ENCODE results near the gene MACIR.
"Not testable (repeated sequence)": the region's sequence is repeated elsewhere in the genome, so short reads cannot be mapped to it uniquely, and the experiment has no call there.

Gene MACIR, protein sequence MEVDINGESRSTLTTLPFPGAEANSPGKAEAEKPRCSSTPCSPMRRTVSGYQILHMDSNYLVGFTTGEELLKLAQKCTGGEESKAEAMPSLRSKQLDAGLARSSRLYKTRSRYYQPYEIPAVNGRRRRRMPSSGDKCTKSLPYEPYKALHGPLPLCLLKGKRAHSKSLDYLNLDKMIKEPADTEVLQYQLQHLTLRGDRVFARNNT

DNA sequence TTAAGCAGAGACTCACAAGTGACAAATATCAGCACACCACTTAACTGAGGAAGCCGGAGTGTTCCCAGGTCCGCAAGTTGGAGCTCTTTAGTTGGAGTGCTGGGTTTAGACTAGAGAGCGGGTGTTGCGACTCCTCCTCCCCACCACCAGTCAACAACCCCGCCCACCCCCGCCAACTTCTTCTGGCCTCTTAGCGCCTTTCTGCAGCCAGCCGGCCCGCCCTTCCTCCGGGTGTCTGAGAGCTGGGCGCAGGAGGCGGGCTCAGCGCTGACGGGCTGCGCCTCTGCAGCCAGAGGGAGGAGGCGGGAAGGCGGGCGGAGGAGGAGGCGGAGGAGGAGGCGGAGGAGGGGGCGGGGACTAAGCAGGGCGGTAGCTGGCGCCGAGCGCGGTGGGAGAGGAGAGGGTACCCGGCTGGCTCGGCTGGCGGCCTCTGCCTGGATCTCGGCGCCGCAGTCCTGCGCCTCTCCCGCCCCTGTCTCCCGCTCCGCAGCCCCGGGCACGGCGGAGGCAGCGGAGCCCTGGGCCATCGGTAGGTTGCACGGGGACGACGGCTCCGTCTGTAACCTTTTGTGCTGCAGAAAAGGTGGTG is at the start of gene MACIR:
MACIR (plus strand) TSS at position 396 of the 589 bp plus-strand sequence. CDS start 17,157 bp downstream, outside the sequence.
- DNase-seq: peak; percentile 83

DNA sequence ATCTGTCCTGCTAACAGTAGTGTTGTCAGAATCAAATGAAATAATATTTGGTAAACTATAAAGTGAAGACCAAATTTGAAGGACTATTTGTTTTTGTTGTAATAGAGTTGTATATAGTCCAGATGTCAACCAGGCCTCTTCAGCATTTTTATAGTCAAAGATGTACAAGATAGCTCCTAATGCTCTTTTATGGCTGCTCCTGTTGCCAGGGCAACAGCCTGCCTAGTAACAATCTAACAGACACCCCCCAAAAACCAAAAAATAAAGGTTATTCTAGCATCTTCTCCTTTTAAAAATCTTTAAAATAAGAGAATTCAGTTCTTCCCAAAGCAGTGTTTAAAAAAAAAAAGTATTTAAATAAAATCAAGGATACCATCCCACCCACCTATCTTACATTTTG is 49.5 kb upstream of the MACIR start:
- DNase-seq: no peak

DNA sequence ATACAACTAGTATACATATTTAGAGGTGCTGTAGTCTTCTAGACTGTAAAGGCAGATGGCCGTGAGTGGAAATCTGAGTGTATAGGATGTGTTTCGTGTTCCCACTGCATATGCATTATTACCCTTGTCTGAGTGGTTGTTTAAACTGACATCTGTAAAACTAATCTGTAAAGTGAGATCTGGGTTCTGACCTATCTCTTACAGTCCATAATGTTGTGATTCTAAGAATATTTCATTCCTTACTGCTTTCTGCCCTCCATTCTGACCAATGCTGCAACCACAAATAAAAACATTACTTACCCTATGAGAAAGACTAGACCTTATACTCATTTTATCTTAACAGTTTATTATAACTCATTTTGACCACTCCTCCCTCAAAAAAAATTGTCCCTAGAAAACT is 47.6 kb upstream of the MACIR start:
- DNase-seq: no peak

DNA sequence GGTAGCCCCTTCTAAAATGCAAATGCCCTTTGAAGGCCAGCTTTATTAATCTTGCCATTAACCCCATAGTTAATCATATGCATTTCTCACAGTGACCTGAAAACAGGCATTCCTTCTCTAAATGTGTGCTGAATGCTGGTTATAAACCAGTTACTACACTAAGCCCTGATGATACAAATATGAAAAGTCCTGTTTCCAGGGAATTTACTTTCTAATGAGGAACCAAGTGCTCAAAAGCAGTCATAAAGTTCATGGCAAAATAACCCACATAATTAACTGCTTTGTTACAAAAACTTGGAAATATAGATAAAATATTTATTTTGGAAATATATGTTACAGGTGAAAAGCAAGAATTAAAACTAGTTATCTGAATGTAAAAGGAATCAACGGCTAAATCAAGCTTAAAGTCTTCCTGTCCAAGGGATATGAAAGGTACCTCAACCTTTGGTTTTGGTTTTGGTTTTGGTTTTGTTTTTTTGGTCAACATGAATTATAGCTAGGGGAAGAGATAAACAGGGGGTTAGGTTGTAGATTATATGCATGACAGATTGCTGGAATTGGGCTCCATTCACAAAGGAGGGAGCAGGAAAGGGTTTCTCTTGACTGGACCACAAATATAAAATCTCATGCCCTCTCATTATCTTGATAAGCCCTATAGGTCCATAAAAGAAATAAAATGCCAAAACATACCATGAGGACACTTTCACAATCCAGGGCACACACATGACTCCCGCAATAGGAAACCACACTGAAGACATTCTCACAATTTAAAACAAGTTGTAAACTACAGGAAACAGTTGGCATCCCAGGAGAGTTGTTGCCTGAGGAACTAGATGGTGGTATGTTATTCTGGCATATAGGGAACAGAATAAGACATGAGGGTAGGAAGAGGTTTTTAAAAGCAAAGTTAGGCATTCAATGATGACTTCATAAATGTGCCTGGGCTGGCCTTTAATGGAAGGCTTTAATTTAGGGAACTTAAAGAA is 46.7 kb upstream of the MACIR start:
- DNase-seq: no peak

DNA sequence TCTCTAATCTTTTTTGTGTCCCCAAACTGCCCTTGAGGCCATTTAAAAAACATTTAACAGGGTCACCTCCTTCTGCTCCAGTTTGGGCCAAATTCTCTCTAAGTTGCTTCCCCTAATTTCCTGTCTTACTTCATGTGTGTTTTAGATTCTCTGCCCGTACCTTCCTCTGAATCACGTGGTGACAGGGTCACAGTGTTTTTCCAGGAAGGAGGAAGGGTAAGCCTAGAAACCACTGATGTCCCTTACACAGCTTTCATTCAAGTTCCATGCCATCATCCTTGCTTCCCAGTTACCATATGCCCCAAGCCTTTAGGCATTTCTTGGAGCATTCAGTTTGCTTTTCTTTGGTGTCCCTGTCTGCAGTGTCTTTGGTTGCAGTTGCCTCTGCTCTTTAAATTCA is 42.4 kb upstream of the MACIR start:
- DNase-seq: no peak

DNA sequence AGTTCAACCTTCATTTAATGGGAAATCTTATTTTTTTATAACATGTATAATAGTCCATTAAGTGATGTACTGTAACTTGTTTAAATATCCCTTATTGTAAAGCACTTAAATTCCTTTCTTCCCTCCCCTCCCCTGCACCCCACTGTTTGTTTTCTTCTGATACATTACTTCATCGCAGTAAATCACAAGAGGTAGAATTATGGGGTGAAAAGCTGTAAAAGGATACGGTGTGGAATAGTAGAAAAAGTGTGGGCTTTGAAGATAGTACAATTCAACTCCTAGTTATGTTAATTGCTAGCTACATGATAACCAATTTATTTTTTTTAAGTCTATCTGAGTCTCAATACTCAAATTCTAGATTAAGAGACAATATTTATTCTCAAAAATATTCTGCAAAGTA is 41.9 kb upstream of the MACIR start:
- peak; percentile 36 for DNase-seq

DNA sequence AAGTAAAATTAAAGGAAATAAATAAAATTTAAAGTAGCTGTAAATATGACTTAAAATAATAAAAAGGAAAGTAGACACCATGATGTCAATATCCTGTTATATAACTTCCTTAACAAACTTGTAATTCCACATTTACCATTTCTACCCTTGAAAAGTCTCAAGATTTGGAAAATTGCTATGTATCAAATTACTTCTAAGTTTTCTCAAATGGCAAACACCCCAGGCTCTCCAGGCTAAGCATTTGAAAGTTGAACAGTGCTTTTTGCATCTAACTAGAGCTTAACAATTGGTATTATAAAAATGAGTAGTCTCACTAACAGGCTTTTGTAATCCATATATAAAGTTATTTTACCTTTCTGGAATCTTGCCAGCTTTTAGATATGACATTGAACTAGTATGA is 41.5 kb upstream of the MACIR start:
- DNase-seq: peak; percentile 32

DNA sequence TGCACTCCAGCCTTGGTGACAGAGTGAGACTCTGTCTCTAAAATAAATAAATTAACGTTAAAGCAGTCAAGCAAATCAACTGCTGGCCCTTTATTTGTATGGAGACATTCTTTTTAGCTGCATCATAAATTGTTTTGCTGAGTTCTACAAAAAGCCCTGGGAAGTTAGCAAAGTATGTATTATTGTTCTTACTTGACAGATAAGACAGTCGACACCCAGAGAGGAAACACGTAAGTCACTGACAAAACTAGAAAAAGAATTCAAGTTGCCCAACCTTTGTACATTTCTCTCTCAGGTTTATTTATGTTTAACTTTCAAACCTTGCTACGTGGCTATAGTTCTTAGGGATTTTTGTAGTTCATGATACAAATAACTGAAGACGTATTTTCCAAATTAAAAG is 40.4 kb upstream of the MACIR start:
- no peak for DNase-seq

DNA sequence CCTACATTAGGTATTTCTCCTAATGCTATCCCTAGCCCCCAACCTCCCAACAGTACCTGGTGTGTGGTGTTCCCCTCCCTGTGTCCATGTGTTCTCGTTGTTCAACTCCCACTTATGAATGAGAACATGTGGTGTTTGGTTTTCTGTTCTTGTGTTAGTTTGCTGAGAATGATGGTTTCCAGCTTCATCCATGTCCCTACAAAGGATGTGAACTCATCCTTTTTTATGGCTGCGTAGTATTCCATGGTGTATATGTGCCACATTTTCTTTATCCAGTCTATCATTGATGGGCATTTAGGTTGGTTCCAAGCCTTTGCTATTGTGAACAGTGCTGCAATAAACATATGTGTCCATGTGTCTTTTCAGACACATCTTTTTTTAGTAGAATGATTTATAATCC is 39.5 kb upstream of the MACIR start:
- not testable (repeated sequence) for DNase-seq

DNA sequence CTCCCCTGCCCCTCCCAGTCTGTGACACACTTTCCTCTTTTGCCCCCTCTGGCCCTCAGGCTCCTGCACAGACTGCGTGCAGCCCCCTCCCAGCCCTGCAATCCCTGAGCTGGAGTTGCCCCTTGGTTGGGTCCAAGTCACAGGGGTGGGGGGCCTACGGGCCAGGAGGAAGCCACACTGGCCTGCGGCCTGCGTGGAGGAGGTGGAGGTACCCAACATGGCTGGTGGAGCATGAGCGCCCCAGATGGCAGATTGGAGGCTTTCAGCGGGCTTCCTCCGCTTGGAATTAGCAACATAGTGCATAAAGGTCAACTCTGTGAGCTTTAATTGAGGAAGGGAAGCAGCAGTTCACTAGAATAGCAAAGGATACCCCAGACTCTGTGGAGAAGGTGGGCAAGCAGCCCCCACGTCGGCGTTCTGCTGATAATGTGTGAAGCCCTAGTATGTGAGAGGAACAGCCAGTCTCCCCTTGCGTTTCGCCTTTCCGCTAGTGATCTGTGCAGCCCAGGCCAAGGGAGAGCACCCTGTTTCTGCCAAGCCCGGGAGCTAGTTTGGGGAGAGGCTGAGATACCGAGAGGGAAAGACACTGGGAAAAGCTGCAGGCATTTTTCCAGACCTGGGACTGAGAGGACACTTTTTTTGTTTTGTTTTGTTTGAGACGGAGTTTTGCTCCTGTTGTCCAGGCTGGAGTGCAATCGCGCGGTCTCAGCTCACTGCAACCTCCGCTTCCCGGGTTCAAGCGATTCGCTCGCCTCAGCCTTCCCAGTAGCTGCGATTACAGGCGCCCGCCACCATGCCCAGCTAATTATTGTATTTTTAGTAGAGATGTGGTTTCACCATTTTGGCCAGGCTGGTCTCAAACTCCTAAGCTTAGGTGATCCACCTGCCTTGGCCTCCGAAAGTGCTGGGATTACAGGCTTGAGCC is 35.3 kb upstream of the MACIR start:
- DNase-seq: no peak

DNA sequence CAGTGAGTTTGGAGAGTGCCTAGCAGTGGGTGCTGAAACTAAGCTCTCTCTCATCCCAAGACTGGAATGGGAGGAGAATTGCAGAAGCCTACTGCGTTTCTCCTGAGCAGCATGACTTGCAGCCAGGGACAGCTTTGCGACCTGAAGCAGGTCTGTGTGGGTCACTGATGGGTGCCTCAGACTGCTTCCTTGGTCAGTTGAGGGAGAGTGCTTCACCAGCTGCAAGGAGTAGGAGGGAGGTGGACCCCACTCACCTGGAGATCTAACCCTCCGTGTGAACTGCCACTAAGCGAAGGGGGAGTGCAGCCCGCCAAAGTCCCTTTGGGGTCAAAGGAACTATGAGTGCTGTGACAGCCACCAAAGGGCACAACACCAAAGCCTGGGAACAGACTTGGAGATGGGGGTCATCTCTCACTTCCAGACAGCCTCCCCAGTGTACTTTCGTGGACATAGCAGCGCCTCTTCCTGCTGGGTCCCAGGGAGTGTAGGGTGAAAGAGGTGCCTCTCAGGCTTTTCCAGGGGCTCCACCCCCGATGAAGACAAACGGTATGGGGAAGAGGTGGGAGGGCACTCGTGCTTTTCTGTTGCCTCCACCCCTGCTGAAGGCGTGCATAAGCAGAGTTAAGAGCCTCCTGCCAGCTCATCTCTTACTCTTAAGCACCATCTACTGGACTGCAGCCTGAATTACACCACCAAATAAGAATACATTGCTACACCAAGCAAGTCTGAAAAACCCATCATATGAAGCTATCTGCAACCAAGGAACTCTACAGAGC is 34.3 kb upstream of the MACIR start:
- peak; percentile 54 for DNase-seq

DNA sequence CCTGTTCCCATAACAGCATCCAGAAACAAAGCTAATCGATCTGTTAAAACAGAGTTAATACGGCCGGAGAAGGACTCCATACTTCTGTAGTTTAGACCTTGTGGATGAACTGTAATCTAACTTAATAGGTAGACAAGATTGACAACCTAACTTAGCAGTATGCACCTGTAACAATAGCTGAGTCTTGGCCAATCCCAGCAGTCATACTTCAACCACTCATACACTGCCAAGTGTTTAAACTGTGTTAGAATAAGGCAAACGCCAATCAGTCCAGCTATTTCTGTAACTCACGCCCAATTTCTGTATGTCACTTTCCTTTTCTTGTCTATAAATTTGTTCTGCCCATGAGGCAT is 33.7 kb upstream of the MACIR start:
- DNase-seq: peak; percentile 33

DNA sequence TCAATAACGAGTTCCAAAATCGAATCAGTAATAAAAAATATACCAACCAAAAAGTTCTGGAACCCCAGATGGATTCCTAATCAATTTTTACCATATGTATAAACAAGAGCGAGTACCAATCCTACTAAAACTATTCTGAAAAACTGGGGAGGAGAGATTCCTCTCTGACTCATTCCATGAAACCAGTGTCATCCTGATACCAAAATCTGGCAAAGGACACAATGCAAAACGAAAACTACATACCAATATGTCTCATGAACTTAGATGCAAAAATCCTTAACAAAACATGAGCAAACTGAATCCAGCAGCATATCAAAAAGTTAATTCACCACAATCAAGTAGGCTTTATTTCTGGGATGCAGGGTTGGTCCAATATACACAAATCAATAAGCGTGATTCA is 30.5 kb upstream of the MACIR start:
- no peak for DNase-seq

DNA sequence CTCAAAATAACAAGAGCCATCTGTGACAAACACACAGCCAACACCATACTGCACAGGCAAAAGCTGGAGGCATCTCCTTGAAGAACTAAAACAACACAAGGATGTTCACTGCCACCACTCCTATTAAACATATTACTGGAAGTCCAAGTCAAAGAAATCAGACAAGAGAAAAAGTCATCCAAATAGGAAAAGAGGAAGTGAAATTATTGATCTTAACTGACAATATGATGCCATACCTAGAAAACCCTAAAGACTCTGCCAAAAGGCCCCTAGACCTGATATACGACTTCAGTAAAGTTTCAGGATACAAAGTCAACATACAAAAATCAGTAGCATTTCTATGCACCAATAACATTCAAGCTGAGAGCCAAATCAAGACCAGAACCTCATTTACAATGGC is 30.0 kb upstream of the MACIR start:
- DNase-seq: no peak

DNA sequence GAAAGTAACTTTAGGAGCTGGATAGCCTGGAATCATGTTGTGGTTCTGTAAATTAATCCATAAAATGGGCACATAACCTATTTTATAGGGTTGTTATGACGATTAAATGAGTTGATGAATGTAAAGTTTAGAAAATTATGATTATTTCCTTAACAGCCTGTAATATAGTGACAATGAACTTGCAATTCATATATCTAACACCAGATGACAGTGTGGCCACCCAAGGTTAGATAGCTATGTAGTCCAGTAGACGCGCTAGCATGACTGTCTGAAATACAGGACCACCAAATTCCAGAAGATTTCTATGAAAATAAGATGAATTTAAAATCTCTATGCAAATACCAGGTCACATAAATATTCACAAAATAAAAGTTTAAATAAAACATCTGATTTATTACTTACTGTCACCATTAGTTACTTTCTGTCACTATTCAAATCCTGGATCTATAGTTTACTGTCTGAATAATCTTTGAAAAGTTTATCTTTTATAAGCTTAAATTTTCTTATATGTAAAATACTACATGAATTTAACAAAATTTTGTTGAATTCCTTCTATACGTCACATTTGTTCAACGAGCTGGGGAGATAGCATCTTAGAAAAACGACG is 26.1 kb upstream of the MACIR start:
- DNase-seq: no peak

DNA sequence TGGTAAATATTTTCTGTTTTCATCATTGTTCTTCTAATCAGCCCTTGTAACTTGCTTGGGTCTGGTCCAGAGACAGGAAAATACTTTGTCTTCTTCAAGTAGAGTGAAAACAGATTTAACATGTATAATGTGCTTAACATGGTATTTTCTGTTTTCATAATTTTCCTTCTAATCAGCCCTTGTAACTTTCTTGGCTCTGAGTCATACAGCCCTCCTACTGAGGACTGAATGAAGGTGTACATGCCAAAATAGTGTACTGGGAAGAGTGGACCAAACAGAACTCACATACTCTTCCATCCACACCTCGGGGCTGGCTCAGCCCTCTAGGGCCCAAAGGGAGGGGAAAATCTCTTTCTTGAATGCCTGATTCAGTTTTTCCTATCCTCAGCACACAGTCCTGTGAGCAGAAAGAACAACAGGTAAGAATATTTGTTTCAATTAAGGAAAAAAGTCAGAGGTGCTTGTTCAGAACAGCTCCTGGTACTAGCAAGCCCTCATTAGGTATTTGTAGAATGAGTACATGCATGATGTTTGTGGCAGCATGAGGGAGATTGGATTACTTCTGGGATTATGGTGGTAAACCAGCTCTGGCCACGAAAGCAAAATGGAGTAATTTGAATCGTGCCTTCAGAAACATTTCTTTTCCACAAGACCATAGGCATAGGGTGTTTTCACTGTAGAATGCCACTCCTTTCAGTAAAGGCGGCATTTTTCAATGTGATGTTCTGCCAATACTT is 24.2 kb upstream of the MACIR start:
- no peak for DNase-seq

DNA sequence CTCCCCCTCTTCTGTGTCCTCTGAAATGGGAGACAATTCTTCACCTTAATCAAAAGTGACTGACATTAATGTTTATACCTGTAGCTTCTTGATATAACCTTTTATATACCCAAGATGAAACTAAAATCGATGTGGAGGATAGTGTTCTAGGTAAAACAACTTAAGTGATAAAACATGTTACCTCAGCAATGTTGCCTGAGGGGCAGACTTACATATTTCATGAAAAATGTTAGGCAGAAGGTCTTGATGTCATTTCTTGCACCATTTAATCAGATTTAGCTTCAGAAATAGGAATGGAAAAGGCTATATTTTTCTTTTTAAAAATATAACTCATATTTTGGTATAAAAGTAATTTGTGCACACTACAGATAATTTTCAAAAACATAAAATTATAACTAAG is 22.7 kb upstream of the MACIR start:
- no peak for DNase-seq

DNA sequence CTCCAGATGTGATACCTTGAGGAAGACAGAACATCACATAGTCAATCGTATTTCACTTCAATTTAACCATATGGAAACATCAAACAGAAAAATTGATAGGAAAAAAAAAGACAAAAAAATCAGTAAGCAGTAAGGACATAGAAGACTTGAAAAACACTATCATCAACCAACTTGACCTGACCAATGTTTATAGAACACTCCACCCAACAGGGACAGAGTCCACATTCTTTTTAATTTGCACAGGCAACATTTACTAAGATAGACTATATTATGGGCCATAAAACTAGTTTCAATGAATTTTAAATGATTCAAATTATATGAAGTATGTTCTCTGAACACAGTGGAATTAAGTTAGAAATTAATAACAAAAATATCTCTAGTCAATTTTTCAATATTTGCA is 20.8 kb upstream of the MACIR start:
- no peak for DNase-seq

DNA sequence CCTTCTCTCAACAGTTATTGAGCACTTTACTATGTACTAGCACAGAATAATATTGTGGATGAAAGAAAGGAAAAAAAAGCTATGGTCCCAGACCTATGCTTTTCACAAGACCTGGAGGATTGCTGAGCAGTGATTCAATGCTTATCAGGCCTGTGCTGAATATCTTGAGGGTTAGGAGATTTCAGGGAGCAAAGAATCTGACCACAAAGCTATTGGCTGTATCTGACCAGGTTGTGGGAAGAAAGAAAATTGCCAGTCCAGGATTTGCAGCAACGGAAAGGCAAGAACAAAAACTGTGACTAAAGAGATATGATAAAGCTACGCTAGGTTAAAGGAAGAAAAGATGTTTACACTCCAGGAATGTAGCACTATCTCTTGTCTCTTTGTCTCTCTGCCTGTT is 14.9 kb upstream of the MACIR start:
- DNase-seq: no peak

DNA sequence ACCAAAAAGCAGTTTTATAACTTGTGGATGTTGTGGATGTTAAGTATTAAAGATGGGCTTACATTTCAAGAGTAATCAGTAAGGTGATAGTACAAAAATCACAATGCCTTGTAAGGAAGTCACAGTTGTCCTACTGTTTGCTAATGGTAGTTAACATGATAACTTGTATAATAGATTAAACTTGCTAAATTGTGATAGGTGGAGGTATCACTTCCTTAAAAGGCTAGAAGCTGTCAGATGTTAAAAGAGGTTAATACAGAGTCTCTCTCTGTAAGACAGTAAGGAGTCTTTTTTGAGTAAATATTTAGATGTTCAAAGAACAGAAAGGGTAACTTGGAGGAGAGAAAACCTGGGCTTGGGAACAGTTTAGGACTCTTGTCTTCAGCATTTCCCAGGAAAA is 14.2 kb upstream of the MACIR start:
- DNase-seq: no peak

DNA sequence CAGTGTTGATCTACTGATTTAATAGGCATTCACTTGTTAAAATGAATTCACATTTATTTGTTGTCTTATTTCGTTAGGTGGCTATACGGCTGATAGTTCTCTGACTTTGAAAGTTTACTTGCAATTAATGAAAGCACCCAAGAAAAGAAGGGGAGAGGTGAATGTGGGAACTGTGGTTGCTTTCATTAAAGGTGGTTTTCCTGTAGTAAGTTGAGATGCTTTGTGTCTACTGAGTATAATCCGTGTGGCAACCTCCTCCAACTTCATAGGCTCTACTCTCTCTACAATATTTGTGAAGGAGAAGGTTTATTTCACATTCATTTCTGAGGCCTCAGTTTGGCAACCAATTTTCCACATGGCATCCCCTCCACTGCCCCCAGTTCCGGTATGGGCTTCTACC is 12.8 kb upstream of the MACIR start:
- no peak for DNase-seq

All from NCI-H2227 treated with DMSO at 0.1 percent for 48 hours (cell line).